Esophagus muscularis mucosa (tissue), 4 donors: ENCODE measurements around the gene TM9SF2. TPM values are rescaled to one million over a fixed set of nuclear protein-coding genes. Genes with fewer than 3 reads are reported as not detected.
"Not testable (repeated sequence)": the region's sequence is repeated elsewhere in the genome, so short reads cannot be mapped to it uniquely, and the experiment has no call there.

Source experiments
- DNase-seq: peaks from one replicate; pipeline ENCODE4 v3.0.0-alpha.2; 2017; ENCODE audit errors: extremely low spot score
- H3K27ac ChIP-seq, 4 donors: fragments of 200-600 bp; sonication (generic); replicated peaks in 1 of 4; 1 replicate in 3 of 4; 2 replicates in 1 of 4; pipeline ENCODE4 v1.5.1; 2016 to 2019; ENCODE audit warnings: mild to moderate bottlenecking in 1 of 4
- H3K27me3 ChIP-seq, 4 donors: fragments of 200-600 bp; sonication (generic); one replicate each; pipeline versions ENCODE4 v1.5.1 to v1.6.0; 2016 to 2019
- H3K36me3 ChIP-seq, 4 donors: fragments of 200-600 bp; sonication (generic); one replicate each; pipeline ENCODE4 v1.5.1; 2016 to 2019
- H3K4me1 ChIP-seq, 4 donors: fragments of 200-600 bp; sonication (generic); one replicate each; pipeline ENCODE4 v1.5.1; 2016 to 2019
- H3K4me3 ChIP-seq, 4 donors: fragments of 200-600 bp; sonication (generic); 1 replicate in 2 of 4; 2 replicates in 2 of 4; pipeline ENCODE4 v1.5.1; 2016 to 2019; ENCODE audit warnings: mild to moderate bottlenecking in 4 of 4, moderate library complexity in 1 of 4
- H3K9me3 ChIP-seq, 4 donors: fragments of 200-600 bp; sonication (generic); 1 replicate in 3 of 4; 2 replicates in 1 of 4; pipeline ENCODE4 v1.5.1; 2016 to 2019
- CTCF ChIP-seq, 3 experiments: fragments of 200-600 bp in 2 of 3; fragments of 450-650 bp in 1 of 3; sonication (generic) in 2 of 3; IDR thresholded peaks; one replicate each; pipeline ENCODE4 v1.5.1; 2017 to 2019; ENCODE audit warnings: antibody characterized with exemption in 3 of 3, mild to moderate bottlenecking in 2 of 3, moderate library complexity in 1 of 3
- EP300 ChIP-seq: sonication (generic); formaldehyde crosslinking; IDR thresholded peaks from one replicate; pipeline ENCODE4 v1.6.1; 2017; ENCODE audit warnings: antibody characterized with exemption
- POLR2A ChIP-seq: fragments of 450-650 bp; IDR thresholded peaks from one replicate; pipeline ENCODE4 v1.6.1; 2017; ENCODE audit warnings: antibody characterized with exemption, moderate library complexity, mild to moderate bottlenecking, low read depth
- POLR2AphosphoS5 ChIP-seq, 2 donors: sonication (generic); formaldehyde crosslinking; IDR thresholded peaks; one replicate each; pipeline ENCODE4 v1.6.1; 2017; ENCODE audit warnings: antibody characterized with exemption in 2 of 2
- WGBS: methylation state at CpG from one replicate; pipeline ENCODE4 v1.1.5; 2018; 5-methylcytosine and 5-hydroxymethylcytosine counted together
- intact Hi-C: fragments of 100-400 bp; cut with DNase I; formaldehyde crosslinking; loops from one replicate; pipeline ENCODE4 v1.15.1; 2023
- total RNA-seq, 4 donors: library from RNA; depleted of rRNA; stranded (reverse); fragments of >200 nt; gene quantifications; one replicate each; pipeline versions ENCODE4 v1.1.0 to v1.2.1, GENCODE V29; 2016

The TM9SF2 gene
- total RNA-seq, 4 donors from 2014 or later: 65.6 to 86.9 (median 71.8) TPM

- intact Hi-C loops: no loop called here
- no peak overlapping the region for H3K27ac ChIP-seq
- no peaks in the 10 kb centered on the region for H3K4me1 ChIP-seq
- 93% methylated on average over 2 of the region's 2 CpGs for WGBS
- peaks cover 14 to 60% (median 38%) of the 10 kb centered on the region in 4 donors for H3K36me3 ChIP-seq
- TF ChIP-seq POLR2AphosphoS5 (IDR thresholded peaks at IDR 0.05): no peak
- no peak for TF ChIP-seq CTCF (IDR thresholded peaks at IDR 0.05)
- no peak for TF ChIP-seq EP300
- no peak for TF ChIP-seq POLR2A
- no peak overlapping the region for H3K4me3 ChIP-seq
- H3K27me3 ChIP-seq: no peaks in the 10 kb centered on the region
- peaks cover 0 to 14% (median 4%) of the 10 kb centered on the region in 4 donors for H3K9me3 ChIP-seq
- no peak for DNase-seq
Observed at GRCh38 chr13:99564386-99564785, 63.1 kb downstream of the TM9SF2 start.

- H3K27ac ChIP-seq: no peak overlapping the region
- H3K4me1 ChIP-seq: no peaks in the 10 kb centered on the region
- H3K9me3 ChIP-seq: peaks cover 0 to 14% (median 4%) of the 10 kb centered on the region in 4 donors
- no peak for TF ChIP-seq POLR2AphosphoS5 (IDR thresholded peaks at IDR 0.05)
- TF ChIP-seq CTCF (IDR thresholded peaks at IDR 0.05): no peak
- no peak for TF ChIP-seq EP300
- TF ChIP-seq POLR2A: no peak
- H3K36me3 ChIP-seq: peaks cover 6 to 48% (median 31%) of the 10 kb centered on the region in 4 donors
- intact Hi-C loops: no loop called here
- no peak for DNase-seq
- 73% methylated on average over 25 of the region's 30 CpGs for WGBS
- no peak overlapping the region for H3K4me3 ChIP-seq
- no peaks in the 10 kb centered on the region for H3K27me3 ChIP-seq
Observed at GRCh38 chr13:99565478-99566124, 64.3 kb downstream of the TM9SF2 start.

- Histone ChIP-seq H3K36me3 (peaks cover 6 to 40% (median 27%) of the 10 kb centered on the region in 4 donors), H3K27ac (no peak overlapping the region), H3K9me3 (peaks cover 0 to 14% (median 4%) of the 10 kb centered on the region in 4 donors), H3K4me3 (peak overlapping the region in 1 of 4 donors; percentile 17), H3K27me3 (no peaks in the 10 kb centered on the region), H3K4me1 (no peaks in the 10 kb centered on the region)
- DNase-seq: no peak
- TF ChIP-seq POLR2A: no peak
- no peak for TF ChIP-seq CTCF (IDR thresholded peaks at IDR 0.05)
- TF ChIP-seq POLR2AphosphoS5 (IDR thresholded peaks at IDR 0.05): no peak
- no peak for TF ChIP-seq EP300
- intact Hi-C loops: no loop called here
- 87% methylated on average over 36 of the region's 37 CpGs for WGBS
Observed at GRCh38 chr13:99566125-99567083, 65.1 kb downstream of the TM9SF2 start.

GRCh38 chr13:99568901-99569300 lies 67.6 kb downstream of the TM9SF2 start:
- Histone ChIP-seq H3K36me3 (peaks cover 6 to 20% (median 17%) of the 10 kb centered on the region in 4 donors), H3K9me3 (peaks cover 0 to 14% (median 4%) of the 10 kb centered on the region in 4 donors)
- 95% methylated on average over 4 of the region's 6 CpGs for WGBS
- H3K27ac ChIP-seq, DNase-seq, H3K27me3 ChIP-seq, H3K4me1 ChIP-seq, intact Hi-C loops, H3K4me3 ChIP-seq: not testable (repeated sequence)

GRCh38 chr13:99572131-99572530 lies 70.9 kb downstream of the TM9SF2 start:
- peaks cover 0 to 16% (median 0%) of the 10 kb centered on the region in 4 donors for H3K27me3 ChIP-seq
- peaks cover 0 to 14% (median 4%) of the 10 kb centered on the region in 4 donors for H3K9me3 ChIP-seq
- intact Hi-C loops: no loop called here
- no peaks in the 10 kb centered on the region for H3K4me1 ChIP-seq
- TF ChIP-seq EP300: no peak
- no peak for TF ChIP-seq POLR2AphosphoS5 (IDR thresholded peaks at IDR 0.05)
- TF ChIP-seq CTCF (IDR thresholded peaks at IDR 0.05): no peak
- no peak for TF ChIP-seq POLR2A
- no peak for DNase-seq
- 70% methylated on average over 8 of the region's 8 CpGs for WGBS
- H3K27ac ChIP-seq: no peak overlapping the region
- no peak overlapping the region for H3K4me3 ChIP-seq
- H3K36me3 ChIP-seq: no peaks in the 10 kb centered on the region
